Neural progenitor cell (in vitro differentiated cells): ENCODE measurements around the gene USP17L20.
"Not testable (repeated sequence)": the region's sequence is repeated elsewhere in the genome, so short reads cannot be mapped to it uniquely, and the experiment has no call there.

ENCODE experiments used
- CTCF ChIP-seq: fragments of 200-600 bp; sonication (generic); IDR thresholded peaks from 2 replicates; pipeline ENCODE4 v1.5.1; 2017; ENCODE audit warnings: antibody characterized with exemption, mild to moderate bottlenecking
- EZH2 ChIP-seq: fragments of 200-600 bp; sonication (generic); IDR thresholded peaks from 2 replicates; pipeline ENCODE4 v1.6.1; 2017; ENCODE audit warnings: antibody characterized with exemption, mild to moderate bottlenecking, moderate library complexity

- TF ChIP-seq EZH2, CTCF: not testable (repeated sequence)
Observed at GRCh38 chr4:9262572-9262971, 4.6 kb downstream of the USP17L20 start, which contains the start of gene USP17L21.
